K562 (cell line): ENCODE data around the gene TBC1D17. TPM values are rescaled to one million over a fixed set of nuclear protein-coding genes. Genes with fewer than 3 reads are reported as not detected.

Experiments used
- ATAC-seq: fragments of 200-7000 bp; cut with Tn5 transposase; 3 replicates; pipeline ENCODE4 v1.9.1; 2020; ENCODE audit warnings: moderate library complexity
- BruUV-seq: library from RNA; stranded (reverse); fragments of 400-500 nt; replicated peaks from 2 replicates; lab custom pipeline; 2021; lab: Mats Ljungman, UMichigan
- CTCF ChIA-PET: fragments of 300-600 bp; formaldehyde crosslinking; extraction: SDS; loops from one replicate; lab custom pipeline; 2021; ENCODE audit warnings: low intra/inter-chr PET ratio; lab: Yijun Ruan, JAX
- POLR2A ChIA-PET: fragments of 300-600, 350-650 bp; sonication (Branson Sonifier 250); formaldehyde crosslinking; extraction: SDS; loops from one replicate; lab custom pipeline; 2021; ENCODE audit warnings: antibody characterized with exemption, inconsistent platforms; lab: Yijun Ruan, JAX
- DNase-seq, 4 experiments: peaks; one replicate each; pipeline versions ENCODE4 v3.0.0 to v3.0.0-alpha.2; 2011 to 2018; ENCODE audit warnings: low spot score in 3 of 4, mixed read lengths in 3 of 4; ENCODE audit errors: extremely low read depth in 1 of 4
- FAIRE-seq: peaks from 2 replicates; lab custom pipeline; 2011; peaks lifted over from hg19 to GRCh38; lab: Jason Lieb, UNC
- H2AFZ ChIP-seq: 2 replicates; pipeline ENCODE4 v1.6.0; 2011; ENCODE audit warnings: low read depth, low read length, control low read depth, inconsistent platforms
- H3K27ac ChIP-seq: fragments of 200-600 bp; 3 replicates; pipeline ENCODE4 v1.8.0; 2011; ENCODE audit warnings: low read depth, mild to moderate bottlenecking, control low read depth, inconsistent platforms, low read length, moderate library complexity, mixed read lengths; ENCODE audit errors: extremely low read depth
- H3K27me3 ChIP-seq, 2 experiments: fragments of 300-600 bp in 1 of 2; 2 replicates in 1 of 2; 3 replicates in 1 of 2; pipeline versions ENCODE4 v1.6.0 to v1.8.0; 2011; ENCODE audit warnings: inconsistent platforms in 2 of 2, low read length in 2 of 2, mild to moderate bottlenecking in 1 of 2, mixed read lengths in 1 of 2, moderate library complexity in 1 of 2; ENCODE audit not compliant: control insufficient read depth in 2 of 2, insufficient read depth in 2 of 2
- H3K36me3 ChIP-seq: fragments of 300-600 bp; 3 replicates; pipeline ENCODE4 v1.8.0; 2011; ENCODE audit warnings: mild to moderate bottlenecking, low read length, inconsistent platforms; ENCODE audit not compliant: control insufficient read depth, insufficient read depth
- H3K4me1 ChIP-seq, 2 experiments: fragments of 200-600 bp in 1 of 2; replicated peaks in 1 of 2; 2 replicates in 1 of 2; 3 replicates in 1 of 2; pipeline versions ENCODE4 v1.5.1 to v1.8.0; 2011; ENCODE audit warnings: inconsistent platforms in 2 of 2, low read length in 2 of 2, mild to moderate bottlenecking in 1 of 2, mixed read lengths in 1 of 2, moderate library complexity in 1 of 2; ENCODE audit not compliant: control insufficient read depth in 2 of 2, insufficient read depth in 2 of 2
- H3K4me2 ChIP-seq: 2 replicates; pipeline ENCODE4 v1.6.1; 2011; ENCODE audit warnings: low read length, control low read depth, inconsistent platforms, mixed read lengths; ENCODE audit not compliant: insufficient read depth
- H3K4me3 ChIP-seq: fragments of 200-600 bp; sonication (generic), shearing (Covaris generic); 2 replicates; pipeline ENCODE4 v1.5.1; 2016; ENCODE audit warnings: control low read depth, inconsistent platforms
- H3K79me2 ChIP-seq: fragments of 200-600 bp; 3 replicates; pipeline ENCODE4 v1.8.0; 2011; ENCODE audit warnings: low read length, inconsistent platforms; ENCODE audit not compliant: control insufficient read depth, insufficient read depth
- H3K9ac ChIP-seq, 2 experiments: 2 replicates each; pipeline versions ENCODE4 v1.6.0 to v1.6.1; 2011; ENCODE audit warnings: low read depth in 2 of 2, low read length in 2 of 2, control low read depth in 1 of 2, inconsistent platforms in 1 of 2, mild to moderate bottlenecking in 1 of 2, mixed read lengths in 1 of 2; ENCODE audit not compliant: insufficient read depth in 1 of 2
- H3K9me1 ChIP-seq: one replicate; pipeline ENCODE4 v1.6.0; 2011; ENCODE audit warnings: inconsistent platforms, mild to moderate bottlenecking, low read length, moderate library complexity; ENCODE audit not compliant: control insufficient read depth, insufficient read depth
- H3K9me3 ChIP-seq: replicated peaks from 2 replicates; pipeline ENCODE4 v1.5.1; 2011; ENCODE audit warnings: low read depth, low read length, inconsistent platforms; ENCODE audit not compliant: control insufficient read depth, insufficient read depth
- H4K20me1 ChIP-seq: replicated peaks from 2 replicates; pipeline ENCODE4 v1.6.1; 2011; ENCODE audit warnings: low read length, inconsistent platforms, mixed read lengths; ENCODE audit not compliant: control insufficient read depth, insufficient read depth
- HIVEP1 ChIP-seq: fragments of 250-450 bp; sonication (Bioruptor Pico); IDR thresholded peaks from 2 replicates; pipeline ENCODE4 v1.4.0; 2020; ENCODE audit warnings: mild to moderate bottlenecking
- KDM1A ChIP-seq, 2 experiments: fragments of 450-650 bp; IDR thresholded peaks; 2 replicates each; pipeline ENCODE4 v1.6.1; 2016; ENCODE audit warnings: mild to moderate bottlenecking in 2 of 2
- TFAP4 ChIP-seq: sonication (generic); formaldehyde crosslinking; IDR thresholded peaks from 2 replicates; pipeline ENCODE4 v1.8.0; 2022; ENCODE audit warnings: missing genetic modification reagents, mild to moderate bottlenecking, moderate library complexity, borderline replicate concordance
- ZNF589 ChIP-seq: fragments of 200-800 bp; sonication (Bioruptor generic); IDR thresholded peaks from 2 replicates; pipeline ENCODE4 v1.6.1; 2016; ENCODE audit warnings: low read depth, missing genetic modification characterization, missing compliant biosample characterization
- WGBS: fragments of 100-300 bp; shearing (Covaris generic); methylation state at CpG from one replicate; pipeline ENCODE4 v1.1.6; 2016; ENCODE audit warnings: low coverage, mixed read lengths; ENCODE audit not compliant: insufficient coverage; ENCODE audit errors: missing lambda C conversion rate; 5-methylcytosine and 5-hydroxymethylcytosine counted together
- in situ Hi-C: fragments of 300-500 bp; cut with MboI; formaldehyde crosslinking; loops from 4 replicates; pipeline ENCODE4 v1.15.0; 2018; ENCODE audit warnings: inconsistent platforms, mixed read lengths
- intact Hi-C: fragments of 100-400 bp; cut with micrococcal nuclease; formaldehyde crosslinking; loops from 2 replicates; pipeline ENCODE4 v1.14.2; 2022
- polyA plus RNA-seq, 8 experiments: library from polyadenylated mRNA; depleted of rRNA in 4 of 8; stranded (reverse) in 5 of 8; unstranded in 3 of 8; fragments of >200 nt; fragmentation: Nextera tagmentation in 2 of 8; fragmentation: Illumina TruSeq in 1 of 8; extraction: Ambion mirVana in 2 of 8; extraction: Trizol in 1 of 8; gene quantifications; 2 replicates each; pipeline versions ENCODE4 v1.2.1 to v1.2.3, GENCODE V29; 2011 to 2014; ENCODE audit warnings: inconsistent platforms in 1 of 8, missing spikeins in 1 of 8
- total RNA-seq, 7 experiments: library from RNA; depleted of rRNA in 6 of 7; stranded (reverse); fragments of >200 nt in 6 of 7; fragmentation: Illumina TruSeq in 2 of 7; extraction: Trizol in 2 of 7; gene quantifications; 2 replicates each; pipeline versions ENCODE4 v1.2.1 to v1.2.3, GENCODE V29; 2011 to 2021; ENCODE audit warnings: low replicate concordance in 1 of 7
- TF ChIP-seq, protein P1 (sequence below): IDR thresholded peaks from 2 replicates; pipeline ENCODE4 v1.6.1; 2011; ENCODE audit warnings: borderline replicate concordance, low read depth, mild to moderate bottlenecking, moderate library complexity, low read length; ENCODE audit not compliant: insufficient read depth, poor library complexity, severe bottlenecking
- TF ChIP-seq, protein P2 (sequence below), 2 experiments: IDR thresholded peaks in 1 of 2; conservative IDR thresholded peaks in 1 of 2; 2 replicates each; pipeline ENCODE4 v1.6.1; 2016; ENCODE audit warnings: low read depth in 2 of 2, mild to moderate bottlenecking in 1 of 2, missing compliant biosample characterization in 1 of 2, missing genetic modification characterization in 1 of 2, moderate library complexity in 1 of 2
- TF ChIP-seq, protein P3 (sequence below): sonication (generic); formaldehyde crosslinking; IDR thresholded peaks from 2 replicates; pipeline ENCODE4 v1.8.1; 2023; ENCODE audit warnings: mild to moderate bottlenecking, missing genetic modification reagents

TBC1D17 gene
- total and polyA plus RNA-seq, 9 of the 15 experiments (the other 6 are each of a cell fraction or from before 2014, with no cell fraction given) = 0.42 to 16.0 (median 3.8) TPM

GRCh38 chr19:49862391-49863253 is 14.9 kb upstream of the TBC1D17 start:
- ATAC-seq (peak; percentile 54), FAIRE-seq (peak; percentile 74), DNase-seq (peak; percentile 54 to 83 (median 64))
- no TSS peak for BruUV-seq
- H3K9ac ChIP-seq = peak overlapping the region in 1 of 2 experiments; percentile 81; a peak in 2 of 4 replicates
- H3K27ac ChIP-seq = 0 out of 3 replicates have a peak overlapping the region, but pooled peaks have one; percentile 25
- in situ Hi-C loops (no loop called here), intact Hi-C loops (no loop called here)
- H4K20me1 ChIP-seq = peaks cover 24% of the 10 kb centered on the region; the same call in 1 of the 2 replicates
- peaks cover 20 to 81% of the 10 kb centered on the region in 2 experiments; a peak in 4 of 5 replicates for H3K4me1 ChIP-seq
- POLR2A ChIA-PET = interaction anchor here (1.5 kb wide), 1 partner anchor 9 kb away, joined by 7 read pairs; no protein-coding TSS in a partner anchor
- no peaks in the 10 kb centered on the region for H3K27me3 ChIP-seq
- H3K4me3 ChIP-seq = no peak overlapping the region
- peaks cover 72% of the 10 kb centered on the region for H3K36me3 ChIP-seq
- WGBS = 93% methylated on average over 15 of the region's 49 CpGs
- H3K4me2 ChIP-seq = no peak overlapping the region
- peaks cover 39% of the 10 kb centered on the region for H3K79me2 ChIP-seq
- no peaks in the 10 kb centered on the region for H3K9me3 ChIP-seq
- peaks cover 4% of the 10 kb centered on the region for H3K9me1 ChIP-seq
- no peak overlapping the region for H2AFZ ChIP-seq
- CTCF ChIA-PET = no interaction called here
- TF ChIP-seq, protein P1, sequence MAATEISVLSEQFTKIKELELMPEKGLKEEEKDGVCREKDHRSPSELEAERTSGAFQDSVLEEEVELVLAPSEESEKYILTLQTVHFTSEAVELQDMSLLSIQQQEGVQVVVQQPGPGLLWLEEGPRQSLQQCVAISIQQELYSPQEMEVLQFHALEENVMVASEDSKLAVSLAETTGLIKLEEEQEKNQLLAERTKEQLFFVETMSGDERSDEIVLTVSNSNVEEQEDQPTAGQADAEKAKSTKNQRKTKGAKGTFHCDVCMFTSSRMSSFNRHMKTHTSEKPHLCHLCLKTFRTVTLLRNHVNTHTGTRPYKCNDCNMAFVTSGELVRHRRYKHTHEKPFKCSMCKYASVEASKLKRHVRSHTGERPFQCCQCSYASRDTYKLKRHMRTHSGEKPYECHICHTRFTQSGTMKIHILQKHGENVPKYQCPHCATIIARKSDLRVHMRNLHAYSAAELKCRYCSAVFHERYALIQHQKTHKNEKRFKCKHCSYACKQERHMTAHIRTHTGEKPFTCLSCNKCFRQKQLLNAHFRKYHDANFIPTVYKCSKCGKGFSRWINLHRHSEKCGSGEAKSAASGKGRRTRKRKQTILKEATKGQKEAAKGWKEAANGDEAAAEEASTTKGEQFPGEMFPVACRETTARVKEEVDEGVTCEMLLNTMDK = peak; percentile 45
- TF ChIP-seq TFAP4 (0 out of 2 replicates have a peak, but pooled peaks have one; percentile 31), ZNF589 (no peak), KDM1A (IDR thresholded peaks at IDR 0.05) (peak in 1 of 2 experiments; percentile 62; a peak in 1 of 4 replicates), HIVEP1 (CRISPR knock-in tag) (no peak)
- TF ChIP-seq, protein P2, sequence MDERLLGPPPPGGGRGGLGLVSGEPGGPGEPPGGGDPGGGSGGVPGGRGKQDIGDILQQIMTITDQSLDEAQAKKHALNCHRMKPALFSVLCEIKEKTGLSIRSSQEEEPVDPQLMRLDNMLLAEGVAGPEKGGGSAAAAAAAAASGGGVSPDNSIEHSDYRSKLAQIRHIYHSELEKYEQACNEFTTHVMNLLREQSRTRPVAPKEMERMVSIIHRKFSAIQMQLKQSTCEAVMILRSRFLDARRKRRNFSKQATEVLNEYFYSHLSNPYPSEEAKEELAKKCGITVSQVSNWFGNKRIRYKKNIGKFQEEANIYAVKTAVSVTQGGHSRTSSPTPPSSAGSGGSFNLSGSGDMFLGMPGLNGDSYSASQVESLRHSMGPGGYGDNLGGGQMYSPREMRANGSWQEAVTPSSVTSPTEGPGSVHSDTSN (CRISPR knock-in tag; IDR thresholded peaks at IDR 0.05; ENCODE audit: low read depth) = no peak
- TF ChIP-seq, protein P2 (tag; conservative IDR thresholded peaks at IDR 0.05; ENCODE audit: low read depth) = no peak
- TF ChIP-seq, protein P3, sequence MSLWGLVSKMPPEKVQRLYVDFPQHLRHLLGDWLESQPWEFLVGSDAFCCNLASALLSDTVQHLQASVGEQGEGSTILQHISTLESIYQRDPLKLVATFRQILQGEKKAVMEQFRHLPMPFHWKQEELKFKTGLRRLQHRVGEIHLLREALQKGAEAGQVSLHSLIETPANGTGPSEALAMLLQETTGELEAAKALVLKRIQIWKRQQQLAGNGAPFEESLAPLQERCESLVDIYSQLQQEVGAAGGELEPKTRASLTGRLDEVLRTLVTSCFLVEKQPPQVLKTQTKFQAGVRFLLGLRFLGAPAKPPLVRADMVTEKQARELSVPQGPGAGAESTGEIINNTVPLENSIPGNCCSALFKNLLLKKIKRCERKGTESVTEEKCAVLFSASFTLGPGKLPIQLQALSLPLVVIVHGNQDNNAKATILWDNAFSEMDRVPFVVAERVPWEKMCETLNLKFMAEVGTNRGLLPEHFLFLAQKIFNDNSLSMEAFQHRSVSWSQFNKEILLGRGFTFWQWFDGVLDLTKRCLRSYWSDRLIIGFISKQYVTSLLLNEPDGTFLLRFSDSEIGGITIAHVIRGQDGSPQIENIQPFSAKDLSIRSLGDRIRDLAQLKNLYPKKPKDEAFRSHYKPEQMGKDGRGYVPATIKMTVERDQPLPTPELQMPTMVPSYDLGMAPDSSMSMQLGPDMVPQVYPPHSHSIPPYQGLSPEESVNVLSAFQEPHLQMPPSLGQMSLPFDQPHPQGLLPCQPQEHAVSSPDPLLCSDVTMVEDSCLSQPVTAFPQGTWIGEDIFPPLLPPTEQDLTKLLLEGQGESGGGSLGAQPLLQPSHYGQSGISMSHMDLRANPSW (CRISPR knock-in tag) = no peak
